Germinal center (tissue), 1 donor: Measurements from ENCODE around the gene IL3.

Experiments
- DNase-seq: peaks from one replicate; pipeline ENCODE4 v3.0.0; 2012; ENCODE audit warnings: mixed read lengths, low spot score

Gene IL3

DNA sequence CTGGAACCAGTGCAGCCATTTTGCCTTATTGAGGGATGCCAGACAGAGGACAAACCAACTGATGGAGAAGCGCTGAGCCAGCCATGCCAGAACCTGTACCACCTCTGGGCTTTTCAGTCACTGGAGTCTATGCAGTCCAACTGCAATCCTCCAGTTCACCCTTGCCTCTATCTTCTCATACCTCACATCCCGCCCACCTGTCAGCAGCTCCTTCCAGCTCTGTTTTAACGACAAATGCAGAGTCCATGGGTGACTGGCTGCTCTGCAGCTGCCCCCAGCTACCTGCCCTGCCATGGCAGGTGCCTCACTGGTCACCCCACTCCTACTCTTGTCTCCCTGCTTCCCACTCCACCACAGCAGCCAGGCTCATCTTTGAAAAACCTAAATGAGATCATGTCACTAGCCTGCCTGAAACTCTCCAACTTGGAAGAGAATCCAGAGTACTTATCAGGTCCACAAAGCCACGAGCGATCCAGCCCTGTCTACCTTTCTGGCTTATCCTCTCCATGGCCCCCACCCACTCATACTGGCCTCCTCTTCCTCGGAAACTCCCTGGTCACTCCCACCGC is 35.0 kb upstream of the IL3 start:
- DNase-seq, result no peak

DNA sequence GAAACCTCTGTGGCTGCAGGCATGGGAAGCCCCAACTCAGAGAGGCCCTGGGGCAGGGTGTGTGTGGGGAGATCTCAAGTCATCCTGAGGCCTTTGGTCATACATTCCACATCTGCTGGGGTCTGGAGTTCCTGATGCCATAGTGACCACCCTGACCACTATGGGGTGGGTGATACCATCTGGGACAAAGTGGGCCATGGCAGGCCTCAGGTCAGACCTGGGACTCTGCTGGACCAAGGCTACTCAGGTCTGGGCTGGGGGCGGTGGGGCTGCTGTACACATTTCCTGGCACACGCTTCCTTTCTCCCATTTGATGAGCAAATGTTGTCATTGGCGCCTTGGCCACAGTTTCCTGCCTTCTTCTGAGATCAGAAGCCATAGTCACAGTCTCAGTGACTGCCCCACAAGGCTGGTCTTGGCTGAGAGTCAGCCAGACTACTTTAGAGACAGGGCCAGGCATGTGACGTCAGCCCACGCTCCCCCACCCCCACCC is 33.9 kb upstream of the IL3 start:
- no peak for DNase-seq

DNA sequence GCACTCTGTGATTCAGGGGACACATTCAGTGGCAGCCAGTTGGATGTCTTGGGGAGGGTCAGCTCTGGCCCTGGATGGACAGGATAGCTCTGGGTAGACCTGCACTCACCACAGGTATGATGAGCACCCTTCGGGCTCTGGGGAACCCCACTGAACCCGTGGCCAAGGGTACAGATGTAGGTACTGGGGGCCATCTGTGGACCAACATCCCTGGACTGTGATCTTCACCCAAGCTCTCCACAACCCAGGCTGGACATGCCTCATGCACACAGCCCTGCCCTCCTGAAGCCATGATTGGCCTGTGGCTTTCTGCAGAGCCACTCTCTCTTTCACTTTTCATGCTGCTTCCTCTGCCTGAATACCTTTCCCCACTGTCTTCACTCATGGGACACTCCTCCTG is 33.4 kb upstream of the IL3 start:
- no peak for DNase-seq

DNA sequence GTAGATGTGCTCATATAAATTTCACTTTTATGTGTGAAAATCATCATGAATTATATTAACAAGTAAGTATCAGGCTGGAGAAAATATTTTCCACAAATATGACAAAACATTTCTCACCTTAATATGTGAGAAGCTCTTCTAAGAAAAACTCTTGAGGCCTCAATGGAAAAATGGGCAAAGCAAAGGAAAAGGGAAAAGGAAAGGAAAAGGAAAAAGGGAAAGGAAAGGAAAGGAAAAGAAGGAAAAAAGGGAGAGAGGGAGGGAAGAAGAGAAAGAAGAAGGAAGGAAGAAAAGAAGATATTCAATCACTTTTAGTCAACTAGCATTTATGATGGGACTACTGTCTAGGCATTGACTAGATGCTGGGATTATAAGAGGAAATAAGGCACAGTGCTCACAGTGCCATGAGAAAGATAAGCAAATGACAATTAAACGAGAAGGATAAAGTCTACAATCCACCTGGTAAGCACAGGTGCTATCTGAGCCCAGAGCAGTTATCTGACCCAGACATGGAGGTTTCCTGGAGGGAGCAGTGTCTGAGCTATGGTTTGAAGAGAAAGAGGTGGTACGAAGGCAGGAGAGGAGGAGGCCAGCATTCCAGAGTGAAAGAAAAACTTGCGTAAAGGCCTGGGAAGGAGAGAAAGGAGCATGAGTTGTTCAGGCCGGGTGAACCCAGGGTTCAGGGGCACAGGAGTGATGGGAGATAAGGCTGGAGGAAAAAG is 30.7 kb upstream of the IL3 start:
- DNase-seq, result no peak

DNA sequence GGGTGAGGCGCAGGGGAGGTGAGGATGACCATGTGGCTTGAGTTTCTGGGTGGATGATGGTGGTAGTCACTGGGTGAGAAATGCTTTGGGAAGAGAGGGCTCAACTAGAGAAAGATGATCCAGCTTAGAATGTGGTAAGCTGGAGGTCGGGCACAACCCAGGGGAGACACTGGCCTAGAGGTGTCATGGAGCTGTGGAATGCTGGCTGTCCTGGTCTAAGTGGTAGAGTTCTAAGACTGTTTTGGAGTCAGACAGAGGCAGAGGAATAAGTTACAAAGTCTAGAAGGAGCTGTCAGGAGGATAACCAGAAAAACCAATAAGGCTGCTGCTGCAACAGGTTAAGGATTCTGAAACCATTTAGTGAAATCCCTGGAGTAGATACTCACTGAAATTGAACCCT is 29.8 kb upstream of the IL3 start:
- DNase-seq, result no peak

DNA sequence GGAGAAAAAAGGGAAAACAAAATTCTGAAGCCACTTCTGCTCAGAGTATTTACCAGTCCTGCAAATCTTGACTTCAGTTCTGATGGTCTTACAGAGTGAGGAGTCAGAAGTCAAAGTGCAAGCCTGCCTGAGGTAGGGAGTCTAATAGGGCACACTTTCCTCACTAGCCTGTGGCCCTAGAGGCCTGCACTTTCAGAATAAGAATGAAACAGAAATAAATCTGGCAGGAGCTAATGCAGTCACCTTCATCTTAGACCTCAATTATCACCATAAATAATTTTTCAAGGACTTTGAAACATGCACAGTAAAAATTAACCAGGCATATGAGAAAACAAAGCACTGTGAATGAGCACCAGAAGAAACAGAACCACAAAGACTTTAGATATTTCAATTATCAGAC is 28.3 kb upstream of the IL3 start:
- no peak for DNase-seq

DNA sequence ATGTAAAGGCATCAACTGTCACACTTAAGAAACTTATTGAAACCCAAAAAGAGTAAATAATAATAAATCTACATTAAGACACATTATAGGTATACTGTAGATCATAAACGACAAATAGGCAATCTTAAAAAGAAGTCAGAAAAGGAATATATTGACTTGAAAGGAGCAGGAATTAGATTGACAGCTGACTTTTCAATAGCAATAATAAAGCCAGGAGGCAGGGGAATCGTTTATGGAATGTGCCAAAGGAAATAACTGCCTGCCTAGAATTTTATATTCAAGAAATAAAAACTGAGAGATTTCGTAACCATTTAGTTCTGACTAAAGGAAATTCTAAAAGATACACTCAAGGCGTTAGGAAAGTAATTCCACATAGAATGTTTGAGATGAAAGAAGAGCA is 27.3 kb upstream of the IL3 start:
- DNase-seq, result no peak

DNA sequence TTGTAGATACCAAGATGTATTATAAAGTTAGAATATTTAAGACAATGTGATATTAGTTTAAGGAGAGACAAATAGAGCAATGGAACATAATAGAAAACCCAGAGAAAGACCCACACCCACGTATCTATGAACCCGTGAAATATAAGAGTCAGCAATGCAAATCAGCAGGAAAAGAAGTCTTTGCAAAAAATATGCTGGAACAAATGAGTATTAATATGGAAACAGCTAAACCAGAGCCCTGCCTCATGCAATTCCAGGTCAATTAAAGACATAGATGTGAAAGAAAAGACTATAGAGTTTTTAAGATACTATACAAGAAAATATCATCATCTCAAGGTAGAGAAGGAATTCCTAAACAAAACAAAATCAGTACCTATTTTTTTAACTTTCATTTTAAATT is 23.1 kb upstream of the IL3 start:
- no peak for DNase-seq

DNA sequence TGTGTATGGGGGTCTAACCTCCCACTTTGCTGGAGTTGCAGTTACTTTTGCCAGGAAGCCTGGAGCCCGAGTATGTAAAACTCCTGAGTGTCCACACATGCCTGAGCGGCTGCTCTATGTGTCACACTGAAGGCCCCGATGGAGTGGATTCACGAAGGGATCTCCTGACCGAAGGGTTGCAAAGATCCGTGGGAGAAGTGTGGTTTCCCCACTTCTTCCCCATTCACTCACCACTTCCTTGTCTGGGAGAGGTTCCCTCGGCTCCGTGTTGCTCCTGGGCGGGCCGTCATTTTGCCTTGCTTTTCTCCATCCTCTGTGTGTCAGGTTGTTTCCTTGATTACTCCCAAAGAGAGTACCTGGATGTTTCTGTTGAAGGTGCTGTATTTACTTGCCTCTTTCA is 16.2 kb upstream of the IL3 start:
- DNase-seq, result no peak

DNA sequence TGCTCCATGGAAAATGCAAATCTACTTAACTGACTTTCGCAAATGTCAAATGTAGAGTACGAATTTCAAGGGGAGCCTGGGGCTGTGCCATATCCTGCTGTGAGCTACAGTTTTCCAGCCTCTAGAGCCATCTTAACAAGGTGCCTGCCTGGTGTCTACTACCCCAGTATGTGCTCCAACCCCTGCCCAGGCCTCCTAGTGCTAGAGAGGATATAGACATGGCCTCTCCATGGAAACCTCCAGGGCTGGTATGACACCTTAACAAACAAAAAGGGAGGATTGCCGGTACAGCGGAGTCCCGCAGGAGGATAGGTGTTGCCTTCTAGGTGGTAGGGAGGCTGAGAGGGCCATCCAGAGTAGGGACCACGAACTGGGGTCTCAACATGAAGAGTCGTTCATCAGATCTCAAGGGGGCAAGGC is 13.6 kb upstream of the IL3 start:
- DNase-seq, result no peak

DNA sequence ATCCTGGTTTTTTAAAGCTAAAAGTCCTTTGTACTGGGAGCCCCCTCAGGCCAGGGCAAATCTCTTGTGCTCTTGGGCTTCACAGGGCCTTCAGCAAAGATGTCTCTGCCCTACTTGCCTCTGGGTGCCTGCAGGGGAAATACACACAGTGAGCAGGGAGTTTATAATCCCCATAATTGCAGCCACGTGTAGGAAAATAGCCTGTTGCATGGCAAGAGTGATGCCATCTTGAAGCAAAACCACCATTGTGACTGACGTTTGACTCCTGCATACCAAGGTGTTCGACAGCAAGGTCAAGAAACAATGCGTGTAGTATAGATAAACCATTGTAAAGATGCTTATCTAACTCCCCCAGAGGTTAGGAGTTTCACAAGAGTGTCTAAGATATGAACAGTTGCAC is 11.4 kb upstream of the IL3 start:
- no peak for DNase-seq

DNA sequence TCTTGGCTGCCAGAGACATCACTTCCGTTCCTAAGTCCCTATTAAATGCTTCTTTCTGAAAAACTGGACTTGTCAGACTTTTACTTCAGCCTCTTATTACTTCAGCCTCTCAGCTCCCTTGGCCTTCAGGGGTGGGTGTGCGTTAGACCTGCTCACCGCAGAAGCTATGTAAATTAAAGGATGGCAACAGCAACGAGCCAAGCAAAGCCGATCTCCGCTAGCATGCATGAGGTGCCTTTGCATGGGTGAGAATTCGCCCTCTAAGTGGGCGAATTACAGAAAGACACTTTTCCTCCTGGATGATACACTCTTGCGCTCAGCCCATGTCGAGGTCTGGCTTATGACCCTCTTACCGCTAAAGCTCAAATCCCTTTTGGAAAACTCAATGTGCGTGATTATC is 10.9 kb upstream of the IL3 start:
- DNase-seq, result no peak

DNA sequence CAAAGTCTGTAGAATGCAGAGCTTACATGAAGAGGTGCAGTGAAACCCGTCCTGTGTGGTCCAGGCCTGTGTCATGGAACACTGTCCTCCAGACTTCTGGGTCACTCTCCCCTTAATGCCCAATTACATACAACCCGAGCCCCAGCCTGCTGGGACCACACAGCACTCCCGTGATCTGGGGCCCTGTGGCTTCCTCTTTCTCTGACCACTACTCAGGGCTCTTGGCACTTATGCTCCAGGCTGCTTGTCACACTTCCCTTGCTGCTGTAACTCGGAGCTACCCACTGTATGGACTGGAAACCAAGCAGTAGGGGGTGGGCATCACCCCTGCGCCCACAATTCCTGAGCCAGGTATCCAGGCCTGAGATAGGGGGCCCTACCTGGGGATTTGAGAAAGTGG is 10.3 kb upstream of the IL3 start:
- no peak for DNase-seq

DNA sequence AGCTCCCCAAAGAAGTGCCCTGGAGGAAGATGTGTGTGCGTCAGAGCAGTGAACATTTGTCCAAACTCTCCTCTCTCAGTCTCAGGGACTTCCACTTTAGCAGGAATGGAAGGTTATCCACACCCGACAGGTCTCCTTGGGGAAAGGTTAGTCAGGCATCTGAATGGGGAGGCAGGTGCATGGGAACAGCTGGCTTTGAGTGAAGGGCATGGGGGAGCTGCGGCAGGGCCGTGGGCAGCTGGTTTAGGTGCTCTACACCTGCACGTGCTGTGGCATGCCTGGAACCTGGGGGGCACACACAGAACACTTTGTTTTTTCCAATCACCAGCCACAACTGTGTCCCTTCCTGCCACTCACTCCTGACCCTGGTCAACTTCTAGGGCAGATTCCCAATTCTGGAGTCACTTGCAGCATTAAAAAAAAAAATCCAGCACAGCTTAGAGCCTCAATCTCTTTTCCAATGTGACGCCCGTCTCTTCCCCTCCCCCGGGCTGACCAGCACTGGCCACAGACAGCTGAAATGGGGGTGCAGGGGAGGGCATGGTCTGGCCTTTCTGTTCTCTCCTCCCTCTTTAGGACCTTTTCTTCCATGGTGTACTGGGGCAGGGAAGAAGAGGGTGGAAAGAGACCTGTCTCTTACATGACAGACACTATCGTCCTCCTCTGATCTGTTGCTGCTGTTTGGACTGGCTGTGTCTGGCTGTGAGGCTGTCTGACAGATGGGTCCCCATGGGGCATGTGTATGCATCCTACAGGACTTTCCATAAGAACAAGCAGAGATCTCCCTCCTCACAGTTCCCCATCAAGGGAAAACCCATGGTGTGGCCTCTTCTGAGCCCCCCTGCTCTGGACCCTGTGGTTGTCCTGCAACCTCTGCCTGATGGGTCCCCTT is 9.5 kb upstream of the IL3 start:
- DNase-seq, result no peak

DNA sequence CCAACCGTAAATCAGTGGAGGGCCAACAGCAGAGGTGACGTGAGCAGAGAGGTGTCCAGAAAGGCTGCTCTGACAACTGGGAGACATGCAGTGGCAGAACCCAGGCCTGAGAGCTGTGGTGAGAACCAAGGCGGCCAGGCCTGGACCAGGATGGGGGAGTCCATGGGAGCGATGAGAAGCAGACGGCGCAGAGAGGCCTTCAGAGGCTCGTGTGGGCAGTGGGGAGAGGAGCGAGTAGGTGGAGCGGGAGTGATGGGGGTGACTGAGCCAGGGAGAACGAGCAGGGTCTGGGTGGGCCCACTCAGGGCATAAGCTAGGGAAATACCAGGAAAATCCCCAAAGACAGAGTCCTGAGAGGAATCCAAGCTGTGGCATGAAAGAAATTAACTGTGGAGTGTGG is 7.9 kb upstream of the IL3 start:
- DNase-seq, result no peak

DNA sequence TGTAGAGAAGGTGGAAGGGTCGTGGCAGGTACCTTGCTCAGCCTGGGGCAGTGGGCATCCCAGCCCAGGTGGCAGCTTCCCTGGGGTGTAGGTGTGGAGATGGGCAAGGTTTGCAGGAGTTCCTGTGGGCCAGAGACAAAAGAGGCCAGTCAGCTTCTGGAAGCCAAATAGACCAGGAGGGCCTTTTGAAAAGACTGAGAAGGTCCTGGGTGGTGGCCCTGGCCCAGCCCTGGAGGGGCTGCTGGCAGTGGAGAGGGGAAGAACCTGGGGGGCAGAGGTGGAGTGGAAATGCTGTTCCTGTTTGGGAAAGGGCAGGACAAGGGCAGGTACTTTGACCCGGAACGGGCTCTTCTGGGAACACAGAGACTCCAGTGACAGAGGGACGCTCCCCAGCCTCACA is 7.0 kb upstream of the IL3 start:
- DNase-seq, result no peak

DNA sequence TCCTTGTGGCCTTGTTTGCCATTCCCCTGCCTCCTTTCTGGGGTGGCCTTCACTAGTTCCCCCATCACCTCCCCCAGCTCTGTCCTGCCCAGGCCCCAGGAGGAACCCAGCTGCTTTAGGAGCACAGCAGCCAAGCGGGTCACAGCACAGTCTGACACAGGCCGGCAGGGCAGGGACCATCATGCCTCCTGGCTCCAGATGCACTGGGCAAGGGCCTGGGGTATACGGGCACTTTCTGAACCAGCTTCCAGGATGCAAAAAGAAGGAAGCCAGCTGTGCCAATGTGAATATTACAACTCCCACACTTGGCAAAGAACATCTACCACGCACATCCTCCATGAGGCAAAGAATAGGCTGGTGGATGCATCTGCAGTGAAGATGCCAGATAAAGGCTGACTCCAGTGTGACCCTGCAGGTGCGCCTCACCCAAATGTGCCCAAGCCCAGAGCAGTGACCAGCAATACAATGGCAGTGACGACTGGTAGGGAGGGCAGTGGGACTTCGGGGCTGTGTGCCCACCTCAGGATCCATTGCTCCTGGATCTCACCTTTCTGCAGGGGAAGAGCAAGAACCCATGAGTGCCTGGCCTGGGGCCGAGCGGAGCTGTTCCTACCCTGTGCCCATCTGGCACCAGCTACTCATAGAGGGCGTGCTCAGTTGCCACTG is 6.3 kb upstream of the IL3 start:
- no peak for DNase-seq

DNA sequence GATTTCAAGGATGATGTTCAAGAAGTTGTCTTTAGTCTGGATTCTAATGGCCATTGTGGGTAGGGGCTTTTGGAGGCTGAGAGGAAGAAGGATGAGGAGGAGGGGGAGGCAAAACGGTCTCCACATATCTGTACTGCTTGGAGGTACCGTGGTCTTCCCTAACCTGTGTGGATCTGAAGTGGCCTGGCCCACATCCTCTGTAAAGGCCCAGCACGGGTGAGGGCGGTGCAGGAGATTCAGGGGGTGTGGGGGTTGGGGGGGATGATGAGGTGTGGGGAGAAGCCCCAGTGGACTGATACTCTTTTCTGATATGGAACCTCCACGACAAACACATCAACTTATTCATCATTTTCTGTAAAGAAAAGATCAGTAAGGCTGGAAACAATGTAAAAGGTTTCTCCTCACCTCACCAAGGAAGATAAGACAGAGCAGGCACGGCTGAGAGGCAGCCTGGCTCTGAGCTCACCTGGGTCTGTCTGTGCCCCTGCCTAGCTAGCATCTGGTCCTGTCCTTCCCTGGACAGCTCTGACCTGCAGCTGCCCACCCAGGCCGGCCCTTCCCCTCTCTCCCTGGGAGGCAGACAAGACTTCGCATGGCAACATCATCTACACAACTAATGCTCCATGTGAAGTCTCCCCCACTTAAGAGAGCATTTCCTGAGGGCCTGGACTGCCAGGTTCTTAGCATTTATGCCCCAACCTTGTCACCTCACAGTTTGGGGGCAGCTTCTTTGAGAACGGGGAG is 5.6 kb upstream of the IL3 start:
- no peak for DNase-seq

DNA sequence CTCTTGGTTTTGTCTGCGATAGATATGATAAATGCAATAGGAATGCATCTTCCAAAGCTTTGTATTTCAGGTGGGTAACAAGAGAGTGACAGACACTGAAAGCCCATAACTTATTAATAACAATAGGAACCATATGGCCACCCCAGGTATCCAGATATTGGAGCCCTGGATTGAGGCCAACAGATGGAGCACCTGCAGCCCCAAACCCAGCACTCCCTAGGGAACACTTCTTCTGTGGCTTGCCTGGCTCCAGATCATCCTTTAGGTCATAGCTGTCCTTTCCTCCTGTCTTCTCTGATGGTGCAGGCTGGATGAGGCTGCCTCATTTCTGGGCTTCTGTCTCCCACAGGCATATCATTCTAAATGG is 5.0 kb upstream of the IL3 start:
- DNase-seq, result no peak

DNA sequence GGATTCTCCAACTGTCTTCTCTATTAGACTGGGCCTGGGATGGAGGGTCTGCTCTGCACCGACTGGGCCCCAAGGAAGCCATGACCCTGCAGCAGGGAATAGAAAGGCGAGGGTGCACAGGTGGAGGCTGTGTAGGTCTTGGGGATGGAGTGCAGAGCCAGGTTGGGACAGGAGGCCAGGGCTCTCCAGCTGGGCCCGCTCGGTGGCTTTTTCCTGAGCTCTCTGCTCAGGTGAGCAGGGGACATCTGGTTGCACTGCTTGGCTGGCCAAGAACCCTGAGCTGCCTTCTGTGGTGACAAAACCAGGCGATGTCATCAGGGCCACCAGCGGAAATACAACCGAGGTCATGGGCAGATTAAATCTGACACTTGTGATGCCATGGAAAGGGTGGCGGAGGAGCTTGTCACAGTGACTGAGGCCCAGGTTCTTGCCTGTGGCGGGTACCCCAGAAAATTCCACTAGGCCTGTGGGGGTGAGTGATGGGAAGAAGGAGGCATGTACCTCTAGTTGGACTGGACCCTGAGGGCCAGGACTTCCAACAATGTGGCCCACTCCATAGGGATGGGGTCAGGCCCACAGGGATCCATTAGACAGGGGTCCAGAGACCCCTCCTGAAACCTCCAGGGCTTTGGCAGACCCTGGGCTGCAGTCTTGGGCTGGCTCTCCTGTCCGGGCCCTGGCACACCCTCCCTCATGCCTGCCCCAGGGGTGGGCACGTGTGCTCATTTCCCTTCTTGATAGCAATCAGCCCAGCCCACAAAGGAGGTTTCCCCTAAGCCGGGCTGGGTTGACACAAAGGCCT is 4.4 kb upstream of the IL3 start:
- no peak for DNase-seq
